Stomach (tissue), 8 donors: ENCODE measurements around the gene CAPN2. TPM values are rescaled to one million over a fixed set of nuclear protein-coding genes. Genes with fewer than 3 reads are reported as not detected.

ENCODE experiments used
- polyA plus RNA-seq, 3 donors: library from polyadenylated mRNA; stranded (reverse); fragments of 200-250 nt; gene quantifications; one replicate each; pipeline ENCODE4 v1.2.3, GENCODE V29; 2013
- small RNA-seq, 4 donors: library from RNA; depleted of rRNA; stranded (forward); fragments of <200 nt; gene quantifications; one replicate each; pipeline ENCODE3, GENCODE V24; 2016
- total RNA-seq, 5 donors: library from RNA; depleted of rRNA; stranded (reverse); fragments of >200 nt; gene quantifications; one replicate each; pipeline versions ENCODE4 v1.1.0 to v1.2.3, GENCODE V29; 2014 to 2016
- donor health status: healthy with polysubstance abuse.
- donor health status: Bipolar disorder and iron deficiency.
- donor health status: healthy.

The CAPN2 gene
- total and polyA plus RNA-seq, 8 donors = 128 to 739 (median 230) TPM

Small RNAs within 50 kb of the gene (small RNA-seq; reads per million reads assigned to genes)
- gene RNU6-1248P = 0 reads per million in 4 donors

Other genes with a start within 250 kb of the CAPN2 start
- gene CAPN8, start 46.8 kb upstream of the CAPN2 start, total RNA-seq = 100 to 1,000 TPM in 4 of 5 donors, 10 to 100 TPM in 1; 67.5 to 581 (median 254) TPM
- gene CAPN8, start 46.8 kb upstream of the CAPN2 start, polyA plus RNA-seq = 100 to 1,000 TPM in 1 of 3 donors, 10 to 100 TPM in 2; 28.3 to 127 (median 31.0) TPM
- 100 to 1,000 TPM in 1 of 5 donors, 10 to 100 TPM in 4; 28.1 to 157 (median 51.9) TPM for gene TP53BP2, start 133.4 kb downstream of the CAPN2 start, total RNA-seq
- gene TP53BP2, start 133.4 kb downstream of the CAPN2 start, polyA plus RNA-seq = 10 to 100 TPM in 1 of 3 donors, 1 to 10 TPM in 2; 6.9 to 11.6 (median 8.8) TPM